Heart right ventricle (tissue), 16 donors: ENCODE results near the gene SFXN3. TPM values are rescaled to one million over a fixed set of nuclear protein-coding genes. Genes with fewer than 3 reads are reported as not detected.
A peak's percentile ranks its signal among the peaks of the same experiment; 100 is the strongest.

ENCODE experiments used
- ATAC-seq, 8 donors: fragments of 200-7000 bp; cut with Tn5 transposase; one replicate each; pipeline ENCODE4 v1.9.1; 2020; ENCODE audit warnings: mild to moderate bottlenecking in 8 of 8, moderate library complexity in 8 of 8, moderate number of reproducible peaks in 1 of 8
- DNase-seq, 2 donors: peaks; one replicate each; pipeline ENCODE4 v3.0.0-alpha.2; 2020
- H3K27ac ChIP-seq, 10 donors: fragments of 200-600 bp; sonication (generic) in 2 of 10; one replicate each; pipeline versions ENCODE4 v1.5.0 to v1.8.0; 2020 to 2022; ENCODE audit warnings: mild to moderate bottlenecking in 3 of 10
- H3K27me3 ChIP-seq, 7 donors: fragments of 200-600 bp; one replicate each; pipeline ENCODE4 v1.8.0; 2021 to 2022; ENCODE audit warnings: mild to moderate bottlenecking in 2 of 7
- H3K36me3 ChIP-seq, 9 donors: fragments of 200-600 bp; sonication (generic) in 1 of 9; one replicate each; pipeline versions ENCODE4 v1.5.0 to v1.8.0; 2020 to 2022; ENCODE audit warnings: mild to moderate bottlenecking in 2 of 9
- H3K4me1 ChIP-seq, 9 donors: fragments of 200-600 bp; sonication (generic) in 1 of 9; one replicate each; pipeline versions ENCODE4 v1.5.0 to v1.8.0; 2020 to 2022; ENCODE audit warnings: mild to moderate bottlenecking in 4 of 9
- H3K4me3 ChIP-seq, 10 donors: fragments of 200-600 bp; sonication (generic) in 2 of 10; one replicate each; pipeline versions ENCODE4 v1.5.0 to v1.8.0; 2020 to 2022; ENCODE audit warnings: mild to moderate bottlenecking in 7 of 10, moderate library complexity in 2 of 10
- H3K9me3 ChIP-seq, 11 donors: fragments of 200-600 bp in 10 of 11; sonication (generic) in 2 of 11; one replicate each; pipeline versions ENCODE4 v1.5.0 to v1.8.0; 2013 to 2022; ENCODE audit warnings: mild to moderate bottlenecking in 2 of 11, control low read depth in 1 of 11, moderate library complexity in 1 of 11
- WGBS, 2 donors: extraction: QIAGEN DNeasy Blood & Tissue Kit; methylation state at CpG; one replicate each; pipeline ENCODE4 v1.1.7; 2013; ENCODE audit warnings: inconsistent platforms in 1 of 2; 5-methylcytosine and 5-hydroxymethylcytosine counted together
- intact Hi-C, 10 donors: fragments of 100-400 bp; cut with DNase I; formaldehyde crosslinking; loops; one replicate each; pipeline versions ENCODE4 v1.11.1 to v1.14.2; 2022
- polyA plus RNA-seq, 2 donors: library from polyadenylated mRNA; stranded (reverse); fragments of 200-250 nt; gene quantifications; one replicate each; pipeline ENCODE4 v1.2.3, GENCODE V29; 2013
- total RNA-seq, 10 donors: library from RNA; stranded (reverse); fragmentation: NEBNext Ultra II Directional in 3 of 10; extraction: Animal tissue kit (Norgen Biotek cat#: 25700) in 3 of 10; gene quantifications; one replicate each; pipeline versions ENCODE4 v1.2.1 to v1.2.4, GENCODE V29; 2021 to 2023
- TF ChIP-seq, protein P1 (sequence below), 9 donors: fragments of 200-600 bp; sonication (generic) in 2 of 9; IDR thresholded peaks; one replicate each; pipeline versions ENCODE4 v1.5.0 to v1.8.0; 2021 to 2022; ENCODE audit warnings: antibody characterized with exemption in 9 of 9, mild to moderate bottlenecking in 5 of 9, moderate library complexity in 1 of 9
- donor health status: Arrhythmogenic right ventricular cardiomyopathy.
- donor health status: ischemic (EF 13 %, LVEDD 7.1; RV severe dilation, severe dysfunction).
- donor health status: healthy with polysubstance abuse.
- donor health status: DM: no; HTN: yes; CAD: no.
- donor health status: DM: no; HTN: no; CAD: no.
- donor health status: ischemic (EF 25% LVEDD 6.9; RV normal size, moderate dysfunction).
- donor health status: ischemic (EF 25% LVEDD 5.7; RV mildly dilated, moderate dysfunction).
- donor health status: healthy.
- donor health status: DM: yes; HTN: yes; CAD: no.
- donor health status: Ischemic cardiomyopathy.
- donor health status: ischemic (EF 35%, LVEDD 5.7; RV mildly dilated, moderate dysfunction).
- donor health status: nonischemic (EF 11% LVEDD 7.7; RV severe dilation, severe dysfunction).
- donor health status: DM: yes; HTN: yes; CAD: no.
- donor health status: PGD.
- donor health status: ischemic (EF 29% LVEDD 5.4; RV normal size, mild dysfunction).
- donor health status: nonischemic (EF 23%, LVEDD 6.1; RV moderate dilation, normal function).

Gene SFXN3
- total and polyA plus RNA-seq, 12 donors: 8.4 to 25.7 (median 15.4) TPM

DNA sequence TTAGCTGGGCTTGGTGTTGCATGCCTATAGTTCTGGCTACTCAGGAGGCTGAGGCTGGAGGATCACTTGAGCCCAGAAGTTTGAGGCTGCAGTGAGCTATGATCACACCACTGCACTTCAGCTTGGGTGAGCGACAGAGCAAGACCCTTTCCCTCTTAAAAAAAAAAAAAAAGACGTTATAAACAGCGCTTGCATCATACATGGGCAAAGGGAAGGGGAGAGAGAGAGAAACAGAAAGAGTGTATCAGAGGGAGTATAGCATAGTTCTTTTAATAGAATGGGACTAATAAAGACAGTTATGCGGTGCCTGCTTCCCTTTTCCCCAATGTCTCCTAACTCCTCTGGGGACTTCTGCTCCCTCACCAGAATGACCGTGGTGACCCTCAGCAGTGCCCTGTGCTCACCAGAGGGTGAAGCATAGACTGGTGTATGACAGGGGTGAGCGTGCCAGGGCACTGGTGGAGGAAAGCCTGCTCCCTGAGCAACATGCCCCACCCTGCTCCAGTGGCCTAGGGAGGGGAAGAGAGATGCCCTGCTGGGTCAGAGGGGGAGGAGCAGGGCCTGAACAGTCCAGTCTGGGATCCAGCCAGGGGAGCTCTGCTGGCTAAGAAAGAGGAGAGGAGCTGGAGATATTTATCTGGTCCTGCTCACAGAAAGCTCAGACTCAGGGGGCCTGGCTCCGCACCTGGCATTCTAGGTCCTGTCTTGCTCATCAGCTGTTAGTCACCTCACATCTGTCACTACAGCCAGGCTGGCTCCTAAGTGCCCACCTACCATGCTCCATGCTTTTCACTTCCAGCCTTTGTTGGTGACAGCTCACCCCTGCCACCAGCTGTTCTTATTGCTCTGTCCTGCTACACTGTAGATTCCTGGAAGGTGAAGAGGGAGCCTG lies 2.3 kb upstream of the SFXN3 start:
- Histone ChIP-seq H3K4me1 (peaks cover 10 to 30% (median 23%) of the 10 kb centered on the region in 9 donors), H3K27me3 (no peaks in the 10 kb centered on the region), H3K36me3 (no peaks in the 10 kb centered on the region), H3K4me3 (no peak overlapping the region), H3K9me3 (no peaks in the 10 kb centered on the region), H3K27ac (no peak overlapping the region)
- TF ChIP-seq, protein P1, sequence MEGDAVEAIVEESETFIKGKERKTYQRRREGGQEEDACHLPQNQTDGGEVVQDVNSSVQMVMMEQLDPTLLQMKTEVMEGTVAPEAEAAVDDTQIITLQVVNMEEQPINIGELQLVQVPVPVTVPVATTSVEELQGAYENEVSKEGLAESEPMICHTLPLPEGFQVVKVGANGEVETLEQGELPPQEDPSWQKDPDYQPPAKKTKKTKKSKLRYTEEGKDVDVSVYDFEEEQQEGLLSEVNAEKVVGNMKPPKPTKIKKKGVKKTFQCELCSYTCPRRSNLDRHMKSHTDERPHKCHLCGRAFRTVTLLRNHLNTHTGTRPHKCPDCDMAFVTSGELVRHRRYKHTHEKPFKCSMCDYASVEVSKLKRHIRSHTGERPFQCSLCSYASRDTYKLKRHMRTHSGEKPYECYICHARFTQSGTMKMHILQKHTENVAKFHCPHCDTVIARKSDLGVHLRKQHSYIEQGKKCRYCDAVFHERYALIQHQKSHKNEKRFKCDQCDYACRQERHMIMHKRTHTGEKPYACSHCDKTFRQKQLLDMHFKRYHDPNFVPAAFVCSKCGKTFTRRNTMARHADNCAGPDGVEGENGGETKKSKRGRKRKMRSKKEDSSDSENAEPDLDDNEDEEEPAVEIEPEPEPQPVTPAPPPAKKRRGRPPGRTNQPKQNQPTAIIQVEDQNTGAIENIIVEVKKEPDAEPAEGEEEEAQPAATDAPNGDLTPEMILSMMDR (IDR thresholded peaks at IDR 0.05): no peak
- WGBS, 2 donors: 73 to 77% methylated on average over 7 of the region's 7 CpGs
- intact Hi-C loops: loop anchor here in 1 of 10 donors (5.0 kb wide), 1 partner anchor 41 kb away; the partner anchor contains the start of genes MRPL43 and TWNK
- DNase-seq: no peak
- no peak for ATAC-seq

DNA sequence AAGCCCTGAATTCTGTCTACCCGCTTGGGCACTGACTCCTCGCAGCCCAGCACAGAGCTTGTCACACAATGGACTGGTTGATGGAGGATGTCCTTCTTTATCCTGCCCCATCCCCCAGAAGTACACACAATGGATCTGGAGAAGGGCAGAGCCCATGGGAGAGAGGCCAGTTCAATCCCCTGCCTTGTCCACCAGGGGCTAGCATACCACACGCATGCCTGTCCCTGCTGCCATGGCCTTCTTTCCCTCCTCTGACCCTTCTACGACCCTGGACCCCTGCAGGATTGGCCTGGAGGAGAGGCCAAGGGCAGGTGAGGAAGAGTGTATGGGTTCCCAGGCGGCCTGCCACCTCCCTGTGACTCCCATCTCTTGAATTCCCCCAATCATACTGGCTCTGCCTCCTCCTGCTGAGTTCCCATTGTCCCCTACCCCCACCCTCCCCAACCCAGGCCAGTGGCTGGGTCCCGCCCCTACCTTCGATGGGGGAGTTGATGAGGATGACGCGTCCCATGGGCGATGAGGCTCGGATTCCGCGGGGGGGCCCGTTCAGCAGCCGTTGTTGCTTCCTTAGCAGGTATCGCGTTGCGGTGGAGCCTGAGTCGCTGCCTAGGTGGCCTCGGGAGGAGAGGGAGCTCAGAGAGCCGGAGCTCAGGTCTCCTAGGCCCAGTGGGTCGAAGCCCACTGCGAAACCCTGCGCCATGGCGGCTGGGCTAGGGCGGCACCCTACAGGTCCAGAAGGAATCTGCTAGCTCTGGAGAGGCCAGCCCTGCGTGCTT lies 1.3 kb upstream of the SFXN3 start:
- H3K9me3 ChIP-seq: no peaks in the 10 kb centered on the region
- H3K36me3 ChIP-seq: peaks cover 0 to 4% (median 0%) of the 10 kb centered on the region in 9 donors
- no peak overlapping the region for H3K4me3 ChIP-seq
- H3K27me3 ChIP-seq: no peaks in the 10 kb centered on the region
- ATAC-seq (no peak), DNase-seq (no peak)
- 61 to 63% methylated on average over 27 of the region's 27 CpGs for WGBS, 2 donors
- no peak overlapping the region for H3K27ac ChIP-seq
- intact Hi-C loops: loop anchor here in 3 of 10 donors (5.0 kb wide), 2 partner anchors 32 to 42 kb away; partner anchors contain the start of genes MRPL43 (in 2 of the 3), TWNK (in 2 of the 3) and LZTS2 (in 1 of the 3)
- H3K4me1 ChIP-seq: peaks cover 10 to 34% (median 26%) of the 10 kb centered on the region in 9 donors
- TF ChIP-seq, protein P1 (IDR thresholded peaks at IDR 0.05): no peak

DNA sequence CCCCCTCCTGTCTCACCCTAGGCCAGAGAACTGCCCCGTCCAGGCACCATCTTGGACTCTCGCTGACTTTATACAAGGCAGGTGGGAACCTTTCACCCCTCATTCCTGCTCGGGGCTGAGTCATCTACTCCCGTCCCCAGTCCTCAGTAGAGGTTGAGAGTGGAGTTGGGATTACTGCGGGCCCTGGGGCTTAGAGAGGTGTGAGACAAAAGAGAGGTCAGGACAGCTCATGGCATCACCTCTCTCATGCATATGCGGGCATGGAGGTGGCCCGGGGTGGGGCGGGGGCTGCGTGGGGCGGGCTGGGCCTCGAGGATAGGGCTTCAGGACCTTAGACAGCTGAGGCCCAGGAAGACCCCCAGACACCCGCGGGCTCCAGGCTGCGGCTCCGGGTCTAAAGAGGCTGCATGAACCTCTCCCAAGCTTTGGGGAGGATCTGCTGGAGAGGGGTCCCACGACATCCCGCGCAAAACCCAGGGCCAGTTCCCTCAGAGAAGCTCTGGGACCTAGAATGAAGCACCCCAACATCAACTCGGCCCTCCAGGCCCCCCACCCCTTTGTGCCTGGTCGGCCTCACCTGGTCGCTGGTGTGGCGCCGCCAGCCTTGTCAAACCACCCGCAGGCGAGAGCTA lies 422 bp upstream of the SFXN3 start:
- Histone ChIP-seq H3K27ac (peak overlapping the region in 8 of 10 donors; percentile 93 to 99 (median 98)), H3K4me3 (peak overlapping the region; percentile 70 to 83 (median 77))
- intact Hi-C loops: loop anchor here in 2 of 10 donors (5.0 kb wide), 2 partner anchors 33 to 43 kb away; partner anchors contain the start of genes LZTS2 (in 1 of the 2), MRPL43 (in 1 of the 2) and TWNK (in 1 of the 2)

More for the DNA sequence above, 422 bp upstream of the SFXN3 start:
- no peaks in the 10 kb centered on the region for H3K9me3 ChIP-seq
- TF ChIP-seq, protein P1 (IDR thresholded peaks at IDR 0.05): no peak
- ATAC-seq: peak in 1 of 8 donors; percentile 1
- 10 to 14% methylated on average over 25 of the region's 25 CpGs for WGBS, 2 donors
- H3K4me1 ChIP-seq: peaks cover 10 to 34% (median 26%) of the 10 kb centered on the region in 9 donors
- DNase-seq: no peak
- no peaks in the 10 kb centered on the region for H3K27me3 ChIP-seq
- peaks cover 0 to 13% (median 9%) of the 10 kb centered on the region in 9 donors for H3K36me3 ChIP-seq
